D721Med (cell line): ENCODE results near the gene NUP50.

Source experiments
- DNase-seq: peaks from one replicate; pipeline ENCODE4 v3.0.0; 2011; ENCODE audit warnings: low spot score; ENCODE audit not compliant: insufficient read length
- FAIRE-seq: peaks from 2 replicates; lab custom pipeline; 2011; peaks lifted over from hg19 to GRCh38; lab: Jason Lieb, UNC
- TF ChIP-seq, protein P1 (sequence below): IDR thresholded peaks from 2 replicates; pipeline ENCODE4 v1.5.1; 2012; ENCODE audit warnings: mild to moderate bottlenecking, control low read depth; ENCODE audit not compliant: insufficient read depth; ENCODE audit errors: missing control alignments

Gene NUP50

DNA sequence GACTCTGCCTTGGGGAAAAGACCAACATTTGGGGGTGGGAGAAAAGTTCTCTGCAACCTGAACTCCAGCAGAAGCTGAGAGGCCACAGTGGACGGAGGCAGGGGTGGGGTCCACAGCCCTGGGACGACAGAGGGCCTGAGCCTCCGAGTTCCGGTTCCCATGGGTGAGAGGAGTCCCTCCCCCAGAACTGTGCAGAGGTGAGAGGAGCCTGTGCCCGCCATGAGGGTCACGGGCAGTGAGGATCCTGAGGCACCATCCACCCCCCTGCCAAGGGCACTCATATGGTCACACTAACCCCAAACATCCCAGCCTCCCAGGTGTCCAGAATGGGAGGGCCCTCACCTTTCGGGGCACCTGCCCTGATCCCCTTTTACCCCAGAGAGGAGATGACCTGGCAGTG, 46.4 kb downstream of the NUP50 start:
- DNase-seq (no peak), FAIRE-seq (no peak)
- TF ChIP-seq, protein P1, sequence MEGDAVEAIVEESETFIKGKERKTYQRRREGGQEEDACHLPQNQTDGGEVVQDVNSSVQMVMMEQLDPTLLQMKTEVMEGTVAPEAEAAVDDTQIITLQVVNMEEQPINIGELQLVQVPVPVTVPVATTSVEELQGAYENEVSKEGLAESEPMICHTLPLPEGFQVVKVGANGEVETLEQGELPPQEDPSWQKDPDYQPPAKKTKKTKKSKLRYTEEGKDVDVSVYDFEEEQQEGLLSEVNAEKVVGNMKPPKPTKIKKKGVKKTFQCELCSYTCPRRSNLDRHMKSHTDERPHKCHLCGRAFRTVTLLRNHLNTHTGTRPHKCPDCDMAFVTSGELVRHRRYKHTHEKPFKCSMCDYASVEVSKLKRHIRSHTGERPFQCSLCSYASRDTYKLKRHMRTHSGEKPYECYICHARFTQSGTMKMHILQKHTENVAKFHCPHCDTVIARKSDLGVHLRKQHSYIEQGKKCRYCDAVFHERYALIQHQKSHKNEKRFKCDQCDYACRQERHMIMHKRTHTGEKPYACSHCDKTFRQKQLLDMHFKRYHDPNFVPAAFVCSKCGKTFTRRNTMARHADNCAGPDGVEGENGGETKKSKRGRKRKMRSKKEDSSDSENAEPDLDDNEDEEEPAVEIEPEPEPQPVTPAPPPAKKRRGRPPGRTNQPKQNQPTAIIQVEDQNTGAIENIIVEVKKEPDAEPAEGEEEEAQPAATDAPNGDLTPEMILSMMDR, result no peak

DNA sequence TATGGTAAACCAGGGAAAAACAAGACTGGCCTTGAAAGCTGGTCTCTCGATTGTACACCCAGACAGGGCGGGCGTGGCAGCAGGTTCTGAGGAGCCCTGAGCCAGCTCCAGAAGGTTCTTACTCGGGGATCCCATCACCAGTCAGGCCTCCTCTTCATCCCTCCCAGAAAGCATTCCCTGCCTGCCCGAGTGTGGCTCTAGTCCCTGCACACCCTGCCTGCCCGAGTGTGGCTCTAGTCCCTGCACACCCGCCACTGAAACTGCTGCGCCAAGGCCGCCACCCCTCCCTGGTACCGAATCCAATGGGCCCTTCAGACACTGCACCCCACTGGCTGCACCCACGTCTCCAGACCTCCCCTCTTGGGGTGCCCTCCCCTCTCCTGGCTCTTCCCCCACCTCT, 46.9 kb downstream of the NUP50 start:
- TF ChIP-seq, protein P1, result no peak
- FAIRE-seq (no peak), DNase-seq (no peak)

DNA sequence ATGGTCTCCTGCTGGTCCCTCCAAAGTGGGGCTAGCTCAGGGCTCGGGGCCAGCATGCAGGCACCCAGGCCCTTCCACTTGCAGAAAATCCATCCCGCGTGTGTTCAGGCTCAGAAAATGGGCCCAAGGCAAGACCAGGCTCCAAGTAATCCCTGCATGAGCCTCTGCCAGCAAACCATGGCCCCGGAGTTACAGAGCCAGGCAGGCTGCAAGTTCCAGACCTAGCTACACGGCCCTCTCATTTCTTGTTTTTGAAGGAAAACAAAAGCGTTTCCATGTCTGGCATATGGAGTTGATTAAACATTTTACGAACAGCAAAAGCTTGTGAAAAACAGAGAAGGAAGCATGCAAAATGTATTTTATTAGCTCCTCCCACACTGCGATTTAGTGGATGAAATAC, 47.3 kb downstream of the NUP50 start:
- TF ChIP-seq, protein P1, result no peak
- FAIRE-seq (no peak), DNase-seq (no peak)

DNA sequence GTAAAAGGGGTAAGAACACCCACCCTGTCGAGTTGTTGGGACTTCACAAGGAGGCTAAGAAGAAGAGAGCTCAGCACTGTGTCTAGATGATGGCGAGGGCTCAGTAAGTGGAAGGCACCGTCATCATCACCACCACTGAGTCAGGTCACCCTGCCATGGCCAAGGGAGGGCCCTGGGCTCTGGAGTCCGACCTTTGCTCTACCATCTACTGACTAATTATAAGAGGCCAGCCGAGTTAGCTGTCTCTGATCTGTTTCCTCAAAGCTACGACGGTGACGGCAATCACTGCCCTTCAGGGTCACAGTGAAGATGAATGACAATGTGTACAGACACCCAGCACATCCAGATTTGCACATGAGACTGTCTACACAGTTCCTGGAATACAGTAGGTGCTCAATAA, 47.7 kb downstream of the NUP50 start:
- FAIRE-seq (no peak), DNase-seq (no peak)
- TF ChIP-seq, protein P1, result no peak

DNA sequence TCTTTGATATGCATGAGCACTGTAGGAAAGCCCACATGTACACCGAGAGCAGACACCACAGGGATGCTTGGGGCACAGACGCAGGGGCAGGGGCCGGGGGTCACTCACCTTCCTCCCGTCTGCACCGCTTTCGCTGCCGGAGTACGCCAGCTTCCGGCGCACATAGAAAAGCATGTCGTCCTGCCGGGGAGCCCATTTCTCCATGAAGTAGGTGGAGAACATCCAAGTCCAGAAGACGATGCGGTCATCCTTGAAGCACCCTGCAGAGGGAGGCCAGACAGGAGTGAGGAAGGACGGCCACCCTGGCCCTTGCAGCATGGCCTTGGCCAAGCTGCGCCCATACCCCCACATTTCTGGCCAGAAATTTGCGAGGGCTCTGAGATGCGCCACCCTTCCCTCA, 48.1 kb downstream of the NUP50 start:
- no peak for DNase-seq
- FAIRE-seq, result no peak
- TF ChIP-seq, protein P1, result no peak

DNA sequence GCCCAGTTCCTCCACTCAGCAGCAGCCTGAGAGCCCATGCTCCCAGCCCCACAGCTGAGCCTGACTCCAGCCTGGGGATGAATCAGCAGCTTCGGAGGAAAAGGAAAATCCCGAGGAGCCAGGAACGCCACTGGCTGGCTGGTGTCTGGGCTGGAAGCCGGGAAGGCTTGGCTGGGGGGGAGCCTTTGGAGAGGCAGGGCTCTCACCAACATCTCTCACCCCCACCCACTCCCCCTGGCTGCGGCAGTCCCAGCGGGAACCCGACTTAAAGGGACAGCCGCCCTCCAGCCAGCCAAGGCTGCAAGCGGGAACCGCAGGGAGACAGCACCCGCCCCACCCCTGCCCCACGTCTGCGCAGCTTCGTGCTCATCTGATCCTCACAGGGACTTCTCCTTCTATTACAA, 48.6 kb downstream of the NUP50 start:
- FAIRE-seq (no peak), DNase-seq (no peak)
- TF ChIP-seq, protein P1, result no peak

DNA sequence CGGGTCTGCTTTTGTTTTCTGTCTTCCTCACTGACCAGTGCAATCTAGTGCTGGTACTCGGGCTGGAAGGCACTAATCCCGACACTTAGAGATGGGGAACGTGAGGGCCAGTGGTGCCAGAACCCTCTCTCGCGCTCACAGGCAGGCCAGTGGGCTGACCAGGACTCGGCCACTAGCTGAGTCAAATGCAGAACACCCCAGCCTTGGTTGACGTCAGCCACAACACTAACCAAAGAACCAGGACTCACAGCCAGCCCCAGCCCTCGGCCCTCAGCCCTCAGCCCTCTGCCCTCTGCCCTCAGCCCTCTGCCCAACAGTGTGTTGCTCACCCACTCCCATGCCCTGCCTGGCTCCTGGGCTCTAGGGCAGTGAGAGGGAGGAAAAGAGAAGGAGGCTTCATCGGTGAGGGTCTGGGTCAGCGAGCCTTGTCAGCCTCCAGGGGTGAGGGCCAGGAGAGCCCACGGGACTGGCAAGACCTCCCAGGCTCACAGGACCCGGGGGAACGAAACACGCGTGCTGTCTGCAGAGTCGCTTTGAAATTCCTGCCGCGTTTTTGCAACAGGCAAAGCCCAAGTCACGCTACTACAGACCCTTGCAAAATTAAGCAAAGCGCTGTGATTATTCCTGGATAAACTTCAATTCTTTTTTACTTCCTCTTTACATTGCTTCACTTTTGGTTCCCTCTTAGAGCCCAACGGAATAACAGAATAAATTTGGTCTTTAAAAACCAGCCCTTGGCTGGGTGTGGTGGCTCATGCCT, 49.4 kb downstream of the NUP50 start:
- FAIRE-seq (no peak), DNase-seq (no peak)
- TF ChIP-seq, protein P1, result no peak
